ENCODE data around the gene NIPA2.

Gene NIPA2

DNA sequence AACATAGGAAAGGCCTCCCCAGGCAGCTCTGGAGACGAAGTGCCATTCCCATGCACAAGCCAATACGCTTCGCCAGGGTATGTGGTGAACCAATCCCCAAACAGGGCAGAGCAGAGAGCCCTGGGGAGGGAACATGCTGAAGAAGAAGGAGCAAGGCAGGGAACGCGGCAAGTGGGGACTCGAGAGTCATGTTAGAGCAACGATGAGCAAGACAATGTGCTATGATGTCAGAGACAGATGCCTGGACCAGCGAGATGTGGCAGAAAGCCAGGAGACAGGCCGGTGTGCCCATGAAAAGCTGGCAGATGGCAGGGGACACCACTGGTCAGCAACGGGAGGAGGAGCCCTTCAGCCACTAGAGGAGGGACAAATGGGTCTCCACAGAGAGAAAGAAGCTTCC, 39.6 kb downstream of the NIPA2 start:
- H3K4me3 Mint-ChIP-seq, result no peak overlapping the region
- peaks cover 9% of the 10 kb centered on the region for H3K9me3 Mint-ChIP-seq
- TF ChIP-seq, protein P1, sequence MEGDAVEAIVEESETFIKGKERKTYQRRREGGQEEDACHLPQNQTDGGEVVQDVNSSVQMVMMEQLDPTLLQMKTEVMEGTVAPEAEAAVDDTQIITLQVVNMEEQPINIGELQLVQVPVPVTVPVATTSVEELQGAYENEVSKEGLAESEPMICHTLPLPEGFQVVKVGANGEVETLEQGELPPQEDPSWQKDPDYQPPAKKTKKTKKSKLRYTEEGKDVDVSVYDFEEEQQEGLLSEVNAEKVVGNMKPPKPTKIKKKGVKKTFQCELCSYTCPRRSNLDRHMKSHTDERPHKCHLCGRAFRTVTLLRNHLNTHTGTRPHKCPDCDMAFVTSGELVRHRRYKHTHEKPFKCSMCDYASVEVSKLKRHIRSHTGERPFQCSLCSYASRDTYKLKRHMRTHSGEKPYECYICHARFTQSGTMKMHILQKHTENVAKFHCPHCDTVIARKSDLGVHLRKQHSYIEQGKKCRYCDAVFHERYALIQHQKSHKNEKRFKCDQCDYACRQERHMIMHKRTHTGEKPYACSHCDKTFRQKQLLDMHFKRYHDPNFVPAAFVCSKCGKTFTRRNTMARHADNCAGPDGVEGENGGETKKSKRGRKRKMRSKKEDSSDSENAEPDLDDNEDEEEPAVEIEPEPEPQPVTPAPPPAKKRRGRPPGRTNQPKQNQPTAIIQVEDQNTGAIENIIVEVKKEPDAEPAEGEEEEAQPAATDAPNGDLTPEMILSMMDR (IDR thresholded peaks at IDR 0.05), result no peak
- H3K4me1 Mint-ChIP-seq, result peaks cover 9% of the 10 kb centered on the region
- no peak overlapping the region for H3K27ac Mint-ChIP-seq
- no peak for DNase-seq
- H3K36me3 Mint-ChIP-seq (ENCODE audit: low read depth), result peaks cover 84% of the 10 kb centered on the region
- H3K27me3 Mint-ChIP-seq (ENCODE audit: low read depth, poor library complexity), result no peaks in the 10 kb centered on the region

DNA sequence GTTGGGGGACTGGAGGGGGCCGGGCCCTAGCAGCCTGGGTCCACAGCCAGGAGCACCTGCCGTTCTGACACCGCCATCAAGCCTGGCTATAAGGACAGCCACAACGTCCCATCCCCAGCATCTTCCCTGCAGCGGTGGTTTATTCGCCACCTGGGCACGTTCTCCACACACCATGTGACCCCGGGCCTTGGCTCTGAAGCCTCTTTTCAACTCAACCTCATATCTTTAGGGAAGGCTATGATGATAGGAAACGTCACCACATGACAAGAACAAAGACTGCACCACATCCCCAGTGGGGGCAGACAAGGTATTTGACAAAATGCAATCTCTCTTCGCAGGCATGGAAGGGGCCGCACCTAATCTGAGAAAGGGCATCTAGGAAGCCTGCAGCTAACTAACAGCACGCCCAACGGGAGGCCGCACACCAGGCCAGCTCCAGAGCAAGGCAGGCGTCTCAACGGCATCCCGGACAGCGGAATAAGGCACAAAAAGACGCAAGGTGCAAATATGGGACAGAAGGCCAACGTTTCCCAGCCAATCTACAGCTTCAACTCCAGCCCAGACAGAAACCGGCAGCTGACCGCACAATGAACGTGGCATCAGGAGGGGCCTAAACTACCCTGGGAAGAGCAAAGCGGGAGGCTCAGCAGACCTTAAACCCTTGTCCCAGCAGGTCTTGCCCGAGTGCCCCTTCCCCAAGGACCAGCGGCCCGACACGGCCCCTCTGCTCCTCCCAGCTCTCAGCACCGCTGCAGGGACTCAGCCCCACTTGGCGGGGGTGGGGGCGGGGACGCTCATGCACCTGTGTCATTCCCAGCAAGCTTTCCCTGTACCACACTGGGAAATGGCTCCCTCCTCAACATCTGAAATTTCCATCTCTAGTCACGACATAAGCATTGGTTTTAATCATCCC, 41.9 kb downstream of the NIPA2 start:
- peak overlapping the region; percentile 61 for H3K27ac Mint-ChIP-seq
- TF ChIP-seq, protein P1 (IDR thresholded peaks at IDR 0.05), result no peak
- DNase-seq, result no peak
- H3K9me3 Mint-ChIP-seq, result peaks cover 8% of the 10 kb centered on the region
- H3K4me1 Mint-ChIP-seq, result no peaks in the 10 kb centered on the region
- H3K4me3 Mint-ChIP-seq, result no peak overlapping the region
- H3K36me3 Mint-ChIP-seq (ENCODE audit: low read depth), result peaks cover 67% of the 10 kb centered on the region
- no peaks in the 10 kb centered on the region for H3K27me3 Mint-ChIP-seq (ENCODE audit: low read depth, poor library complexity)

DNA sequence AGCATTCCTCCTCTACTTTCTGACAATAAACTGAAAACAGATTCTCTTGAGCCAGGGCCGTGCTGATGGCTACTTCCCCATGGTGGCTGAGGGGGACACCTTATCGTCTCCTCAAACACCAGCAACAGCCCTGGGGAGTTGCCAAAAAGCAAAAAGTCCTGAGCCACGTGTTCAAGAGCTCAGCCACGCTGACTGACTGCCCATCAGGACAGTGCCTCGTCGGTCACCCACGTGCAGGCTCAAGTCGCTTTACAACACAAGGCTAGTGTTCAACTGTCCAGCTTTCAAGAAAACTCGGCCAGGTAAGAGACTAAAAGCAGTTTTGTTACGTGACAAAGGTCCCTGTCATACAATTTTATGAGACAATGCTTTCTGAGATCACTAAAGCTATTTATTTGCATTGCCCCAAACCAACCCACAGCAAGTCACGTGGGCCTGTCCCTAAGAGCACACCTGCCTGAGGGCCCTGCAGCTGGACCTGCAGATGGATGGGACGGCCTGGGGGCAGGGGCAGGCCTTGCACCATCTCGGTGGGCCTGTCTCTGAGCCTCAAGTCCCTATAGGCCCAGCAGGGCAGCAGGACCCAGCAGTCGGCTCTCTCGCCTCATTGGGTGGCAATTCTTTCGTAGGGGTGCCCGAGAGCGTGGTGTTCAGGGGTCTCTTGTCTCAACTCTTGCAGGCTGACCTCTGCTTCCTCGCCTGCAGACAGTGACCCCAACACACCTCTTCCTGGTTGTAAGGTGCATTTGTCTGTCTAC, 42.7 kb downstream of the NIPA2 start:
- H3K9me3 Mint-ChIP-seq, result peaks cover 8% of the 10 kb centered on the region
- no peaks in the 10 kb centered on the region for H3K27me3 Mint-ChIP-seq (ENCODE audit: low read depth, poor library complexity)
- no peak overlapping the region for H3K4me3 Mint-ChIP-seq
- no peaks in the 10 kb centered on the region for H3K4me1 Mint-ChIP-seq
- DNase-seq, result no peak
- H3K27ac Mint-ChIP-seq, result no peak overlapping the region
- TF ChIP-seq, protein P1 (IDR thresholded peaks at IDR 0.05), result no peak
- H3K36me3 Mint-ChIP-seq (ENCODE audit: low read depth), result peaks cover 67% of the 10 kb centered on the region

DNA sequence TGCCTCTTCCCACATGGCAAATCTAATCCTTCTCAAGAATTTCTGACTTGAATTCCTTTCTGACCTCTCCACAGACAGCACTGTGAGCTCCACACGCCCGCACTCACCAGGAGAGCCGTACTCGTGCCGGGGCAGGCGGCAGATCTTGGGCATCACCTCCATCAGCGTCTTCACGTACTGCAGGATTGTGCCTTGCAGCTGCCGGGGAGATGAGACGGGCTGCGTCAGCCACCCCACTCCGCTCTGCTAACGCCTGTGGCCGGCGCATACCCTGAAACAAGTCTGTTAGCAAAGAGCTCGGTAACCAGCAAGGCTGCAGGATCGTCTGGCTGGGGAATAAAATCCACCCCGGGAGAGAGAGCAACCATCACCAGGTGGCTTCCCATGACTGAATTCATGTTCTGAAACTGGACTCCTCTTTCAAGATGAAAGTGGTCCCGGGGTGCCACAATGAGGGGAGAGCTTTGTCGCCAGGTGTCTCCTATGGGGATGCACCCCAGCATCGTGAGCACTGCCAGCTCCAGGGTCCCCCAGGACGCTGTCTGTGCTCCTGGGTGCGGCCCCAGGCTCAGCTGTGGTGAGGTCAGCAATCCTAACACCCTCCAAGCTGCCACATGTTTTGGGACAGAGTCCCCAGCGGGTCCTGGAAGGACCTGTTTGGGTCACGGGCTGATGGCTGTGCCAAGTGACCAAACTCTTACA, 43.4 kb downstream of the NIPA2 start:
- no peak for DNase-seq
- TF ChIP-seq, protein P1 (IDR thresholded peaks at IDR 0.05), result no peak
- no peaks in the 10 kb centered on the region for H3K4me1 Mint-ChIP-seq
- no peak overlapping the region for H3K4me3 Mint-ChIP-seq
- H3K27ac Mint-ChIP-seq, result no peak overlapping the region
- no peaks in the 10 kb centered on the region for H3K27me3 Mint-ChIP-seq (ENCODE audit: low read depth, poor library complexity)
- H3K9me3 Mint-ChIP-seq, result peaks cover 7% of the 10 kb centered on the region
- peaks cover 67% of the 10 kb centered on the region for H3K36me3 Mint-ChIP-seq (ENCODE audit: low read depth)

DNA sequence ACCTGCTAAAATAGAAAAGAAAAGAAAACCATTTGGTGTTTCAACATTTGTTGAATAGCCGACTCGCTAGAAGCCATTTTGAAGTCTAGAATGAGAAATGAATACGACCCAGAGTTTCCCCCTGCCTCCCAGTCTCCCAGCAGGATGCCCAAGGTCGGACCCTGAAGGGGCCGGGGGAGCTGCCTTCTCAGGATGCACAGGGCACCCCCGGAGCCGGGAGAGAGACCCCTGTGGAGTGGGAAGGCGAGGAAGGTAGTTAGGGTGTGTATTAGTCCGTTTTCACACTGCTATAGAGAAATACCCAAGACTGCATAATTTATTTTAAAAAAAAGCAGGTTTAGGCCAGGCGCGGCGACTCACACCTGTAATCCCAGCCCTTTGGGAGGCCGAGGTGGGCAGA, 44.7 kb downstream of the NIPA2 start:
- peaks cover 67% of the 10 kb centered on the region for H3K36me3 Mint-ChIP-seq (ENCODE audit: low read depth)
- H3K9me3 Mint-ChIP-seq, result no peaks in the 10 kb centered on the region
- no peak for DNase-seq
- no peak overlapping the region for H3K27ac Mint-ChIP-seq
- TF ChIP-seq, protein P1 (IDR thresholded peaks at IDR 0.05), result no peak
- H3K27me3 Mint-ChIP-seq (ENCODE audit: low read depth, poor library complexity), result no peaks in the 10 kb centered on the region
- no peak overlapping the region for H3K4me3 Mint-ChIP-seq
- no peaks in the 10 kb centered on the region for H3K4me1 Mint-ChIP-seq

Measured in nephron progenitor cell (in vitro differentiated cells).